Testis (tissue), 2 donors: Measurements from ENCODE around the gene SEC14L3.

Source experiments
- CTCF ChIP-seq, 3 experiments: fragments of 450-650 bp in 2 of 3; fragments of 200-600 bp in 1 of 3; sonication (generic) in 1 of 3; IDR thresholded peaks; one replicate each; pipeline ENCODE4 v1.5.1; 2016 to 2019; ENCODE audit warnings: antibody characterized with exemption in 3 of 3, mild to moderate bottlenecking in 2 of 3, moderate library complexity in 1 of 3
- POLR2A ChIP-seq: fragments of 450-650 bp; IDR thresholded peaks from one replicate; pipeline ENCODE4 v1.6.1; 2017; ENCODE audit warnings: antibody characterized with exemption, mild to moderate bottlenecking, moderate library complexity

- TF ChIP-seq CTCF (IDR thresholded peaks at IDR 0.05) (no peak), POLR2A (no peak)
Observed at GRCh38 chr22:30421695-30422480, 49.9 kb downstream of the SEC14L3 start.
